ENCODE measurements around the gene UBL4A.

DNA sequence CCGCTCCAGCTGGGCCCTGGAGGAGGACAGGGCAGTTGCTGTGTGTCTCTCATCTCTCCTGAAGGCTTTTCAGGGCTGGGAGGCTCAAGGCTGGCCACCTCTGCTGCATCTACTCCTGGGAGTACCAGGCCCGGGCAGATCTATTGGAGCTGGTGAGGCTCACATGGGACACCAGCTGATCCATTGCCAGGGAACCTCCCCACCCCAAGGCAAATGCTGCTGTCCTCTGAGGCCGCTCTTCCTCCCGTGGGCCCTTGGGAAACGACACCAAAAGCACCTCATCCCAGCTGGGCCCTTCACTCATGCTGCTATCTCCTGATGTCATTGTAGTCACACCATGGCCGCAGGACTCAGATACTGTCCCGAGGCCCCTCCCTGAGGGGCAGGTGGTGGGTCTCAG, 3.6 kb downstream of the UBL4A start:
- TF ChIP-seq CTCF (conservative IDR thresholded peaks at IDR 0.05; ENCODE audit: low read depth, low read length) (no peak), EZH2 (IDR thresholded peaks at IDR 0.05; ENCODE audit: borderline replicate concordance, low read depth, low read length, poor library complexity, severe bottlenecking) (no peak)

Measured in A673 (cell line).